Ramos (cell line): ENCODE measurements around the gene LIN52.

Source experiments
- in situ Hi-C: fragments of 300-500 bp; cut with MboI; formaldehyde crosslinking; loops from one replicate; pipeline ENCODE4 v1.14.3; 2022; ENCODE audit warnings: low sequenced_read_pairs; ENCODE audit not compliant: unreplicated experiment

The LIN52 gene

DNA sequence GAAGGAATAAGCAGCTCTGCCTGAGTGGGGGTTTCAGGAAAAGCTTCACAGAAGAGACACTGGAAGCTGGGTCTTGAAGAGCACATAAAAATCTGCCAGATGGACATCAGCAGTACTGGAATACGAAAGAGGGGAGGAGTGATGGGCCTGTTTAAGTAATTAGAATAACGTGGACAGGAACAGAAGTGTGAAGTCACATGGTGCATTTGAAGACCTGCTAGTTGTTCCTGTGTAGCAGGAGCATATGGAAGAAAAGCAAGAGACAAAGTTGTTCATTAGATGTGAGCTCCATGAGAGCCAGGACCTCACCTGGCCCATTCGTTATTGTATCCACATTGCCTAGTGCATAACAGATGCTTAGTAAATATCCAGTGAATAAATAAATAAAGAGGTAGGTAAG lies 85.2 kb downstream of the LIN52 start:
- in situ Hi-C loops, result no loop called here

DNA sequence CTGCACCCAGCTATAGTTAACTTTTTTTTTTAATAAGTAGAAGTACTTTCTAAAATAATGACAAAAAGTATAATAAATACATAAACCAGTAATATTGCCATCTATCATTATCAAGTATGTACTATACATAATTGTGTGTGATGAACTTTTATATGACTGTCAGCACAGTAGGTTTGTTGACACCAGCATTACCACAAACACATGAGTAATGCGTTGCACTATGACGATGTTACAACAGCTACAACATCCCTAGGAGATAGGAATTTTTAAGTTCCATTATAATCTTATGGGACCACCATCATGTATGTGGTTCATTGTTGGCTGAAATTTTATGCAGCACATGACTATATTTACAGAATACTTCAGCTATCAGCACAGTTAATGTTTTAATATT lies 91.6 kb downstream of the LIN52 start:
- in situ Hi-C loops, result no loop called here

DNA sequence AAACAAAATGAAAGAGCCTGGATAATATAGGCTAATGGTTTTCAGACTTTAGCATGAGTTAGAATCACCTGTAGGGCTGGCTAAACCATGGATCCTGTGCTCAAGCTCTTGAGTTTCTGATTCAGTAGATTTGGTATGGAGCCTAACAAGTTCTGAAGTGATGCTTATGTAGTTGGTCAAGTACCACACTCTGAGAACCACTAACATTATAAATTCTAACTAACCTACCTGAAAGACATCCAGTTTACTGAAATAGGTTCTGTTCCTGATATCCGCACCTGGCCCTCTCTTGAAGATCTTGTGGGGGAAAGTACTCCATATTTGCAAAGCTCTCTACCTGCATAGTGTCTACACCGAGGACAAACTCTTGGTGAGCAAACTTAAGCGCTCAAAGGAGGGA lies 95.1 kb downstream of the LIN52 start:
- in situ Hi-C loops, result no loop called here

DNA sequence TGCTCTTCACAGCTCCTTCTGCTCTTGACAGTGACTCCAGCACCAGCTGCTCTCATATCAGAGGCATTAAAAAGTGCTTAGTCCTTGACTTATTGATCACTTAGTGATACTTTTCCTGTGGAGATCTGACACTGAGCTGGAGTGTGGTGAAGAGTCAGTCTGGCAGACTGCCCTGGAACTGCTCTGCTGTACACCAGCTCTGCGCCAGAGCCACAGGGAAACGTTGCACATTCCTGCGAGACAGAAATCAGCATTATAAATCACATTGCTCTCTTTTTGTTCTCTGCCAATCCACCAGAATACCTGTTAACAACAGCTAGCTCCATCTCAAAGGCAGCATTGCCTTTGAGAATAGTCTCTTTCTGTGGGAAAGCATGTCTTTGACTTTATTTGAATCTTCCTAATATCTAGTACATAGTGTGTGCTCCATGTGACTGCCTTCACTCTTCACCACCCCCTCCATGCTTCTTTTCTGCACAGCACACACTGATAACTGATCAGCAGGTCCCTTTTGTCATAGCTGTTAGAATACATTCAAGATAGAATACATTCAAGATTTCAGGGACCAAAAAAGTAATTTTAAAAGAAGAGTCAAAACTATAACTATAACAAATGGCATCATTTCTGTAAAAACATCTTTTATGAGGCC lies 106.3 kb downstream of the LIN52 start:
- in situ Hi-C loops, result no loop called here

DNA sequence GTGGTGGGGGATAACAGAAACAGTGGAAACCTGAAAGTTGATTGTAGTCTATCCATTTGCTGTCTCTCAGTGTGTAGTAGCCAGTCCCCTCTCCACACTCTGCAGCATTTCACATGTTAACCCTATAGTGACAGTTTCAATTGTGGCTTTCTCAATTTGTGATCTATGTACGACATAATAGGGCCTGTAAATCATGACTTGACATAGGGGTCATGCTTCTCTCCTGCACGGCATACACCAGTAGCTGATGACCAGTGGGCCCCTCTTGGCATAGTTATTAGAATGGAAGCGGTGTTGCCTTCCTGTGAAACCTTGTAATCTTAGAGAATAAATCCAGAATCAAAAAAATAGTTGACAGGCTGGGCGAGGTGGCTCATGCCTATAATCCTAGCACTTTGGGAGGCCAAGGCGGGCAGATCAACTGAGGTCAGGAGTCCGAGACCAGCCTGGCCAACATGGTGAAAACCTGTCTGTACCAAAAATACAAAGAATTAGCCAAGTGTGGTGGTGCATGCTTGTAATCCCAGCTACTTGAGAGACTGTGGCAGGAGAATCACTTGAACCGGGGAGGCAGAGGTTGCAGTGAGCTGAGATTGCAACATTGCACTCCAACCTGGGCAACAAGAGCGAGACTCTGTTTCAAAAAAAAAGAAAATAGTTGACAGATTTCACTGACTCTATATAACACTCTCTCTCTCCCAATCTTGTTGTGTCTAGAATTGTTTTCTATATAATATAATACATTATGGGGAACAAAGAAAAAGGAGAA lies 109.9 kb downstream of the LIN52 start:
- in situ Hi-C loops, result no loop called here

DNA sequence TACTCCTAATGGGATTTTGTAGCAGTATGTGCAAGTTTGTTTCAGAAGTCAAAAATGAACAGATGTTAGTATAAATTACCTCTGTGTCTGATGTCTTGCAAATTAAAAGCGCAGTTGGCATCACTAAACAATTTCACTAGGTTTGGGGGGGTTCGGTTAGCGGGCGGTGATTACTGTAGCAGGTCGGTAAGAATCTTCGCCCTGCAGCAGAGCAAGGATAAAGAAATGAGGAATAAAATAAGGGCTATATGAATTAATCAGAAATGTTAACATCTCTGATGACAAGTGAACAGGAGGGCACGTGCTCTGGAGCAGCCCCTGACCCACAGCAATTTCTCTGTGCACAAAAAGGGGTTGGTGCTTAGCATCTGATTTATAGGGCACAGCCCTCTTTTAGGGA lies 110.9 kb downstream of the LIN52 start:
- in situ Hi-C loops, result no loop called here

DNA sequence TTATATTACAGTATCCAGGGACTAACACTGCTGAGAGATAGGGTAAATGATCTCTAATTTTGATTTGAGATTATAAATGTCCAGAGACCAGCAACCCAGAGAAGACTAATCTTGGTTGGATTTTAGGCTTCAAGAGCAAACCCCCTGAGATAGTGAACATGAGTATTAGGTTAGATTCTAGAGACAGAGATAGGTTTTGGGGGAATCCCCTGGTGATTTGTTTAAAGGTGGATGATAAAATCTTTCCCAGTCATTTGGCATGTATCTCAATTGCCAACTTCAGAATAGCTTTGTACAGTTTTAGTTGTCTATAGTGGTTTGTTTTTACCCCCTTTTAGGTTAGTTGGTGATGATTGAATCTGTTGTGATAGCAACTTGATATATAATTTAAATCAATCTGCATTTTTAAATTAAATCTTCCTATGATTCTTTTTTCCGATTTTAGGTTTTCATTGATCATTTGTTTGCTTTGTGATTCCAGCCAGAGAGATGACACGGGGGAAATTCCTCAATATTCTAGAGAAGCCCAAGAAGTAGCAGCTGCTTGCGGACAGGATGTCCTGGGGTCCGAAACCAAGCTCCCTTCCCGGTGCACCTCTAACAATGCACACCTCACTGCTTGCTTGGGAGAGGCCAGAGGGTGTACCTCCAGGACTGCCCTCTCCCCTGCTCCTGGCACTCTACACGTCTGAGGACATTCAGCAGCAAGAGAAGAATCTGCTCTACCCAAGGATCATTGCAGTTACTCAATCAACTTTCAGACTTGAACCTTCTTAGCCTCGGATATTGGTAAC lies 113.9 kb downstream of the LIN52 start:
- in situ Hi-C loops, result no loop called here

DNA sequence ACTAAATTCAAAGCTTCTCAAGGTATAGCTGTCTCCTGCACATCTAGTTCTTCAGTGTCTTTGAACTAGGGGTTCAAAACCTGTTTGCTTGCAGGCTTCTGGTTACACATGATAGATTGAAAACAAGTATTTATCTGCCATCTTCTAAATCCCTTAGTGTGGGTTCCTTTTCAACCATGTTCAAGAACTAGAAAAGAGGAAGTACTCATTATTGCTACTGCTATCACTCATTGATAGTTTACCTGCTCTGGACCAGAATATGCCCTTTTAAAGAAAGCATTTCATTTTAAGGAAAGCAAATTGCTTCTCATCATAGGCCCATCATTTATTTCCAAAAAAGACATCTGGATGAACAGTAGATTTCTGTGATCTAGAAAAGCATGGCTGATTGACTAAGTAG lies 117.4 kb downstream of the LIN52 start:
- in situ Hi-C loops, result no loop called here

DNA sequence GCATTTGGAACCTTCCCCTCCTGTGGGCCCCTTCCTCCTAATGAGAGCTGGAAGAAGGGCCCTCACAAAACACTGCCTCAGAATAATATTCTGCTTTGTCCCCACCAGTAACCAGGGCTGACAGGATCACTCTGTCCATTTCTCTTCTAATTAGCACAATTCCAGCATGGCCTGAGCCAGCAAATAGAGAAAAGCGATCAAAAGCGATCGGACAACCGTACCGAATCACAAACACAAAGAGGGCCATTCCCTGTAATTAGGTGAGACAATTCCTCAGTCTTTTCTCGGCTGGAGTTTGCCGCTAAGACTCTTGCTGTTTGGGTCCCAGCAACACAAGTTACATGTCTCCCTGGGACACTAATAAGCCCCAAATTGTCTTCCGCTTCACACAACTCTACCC lies 118.9 kb downstream of the LIN52 start:
- in situ Hi-C loops, result no loop called here

DNA sequence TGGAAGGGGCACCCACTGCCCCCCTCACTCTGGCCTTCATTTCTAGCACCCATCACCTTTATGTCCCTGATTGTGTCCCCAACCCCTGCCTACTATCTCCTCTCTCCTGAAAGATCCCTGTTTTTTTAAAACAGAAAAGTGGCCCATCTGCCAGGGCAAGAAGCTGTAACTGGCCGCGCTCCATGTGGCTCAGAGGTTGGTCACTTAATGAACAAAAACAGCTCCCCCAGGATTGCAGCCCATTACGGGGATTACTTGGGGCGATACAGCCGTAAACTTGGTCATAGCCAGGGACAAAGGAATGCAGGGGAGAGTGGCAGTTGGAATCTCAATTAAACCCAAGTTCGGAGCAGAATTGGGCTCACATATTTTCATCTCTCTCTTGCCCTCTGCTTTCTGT lies 119.7 kb downstream of the LIN52 start:
- in situ Hi-C loops, result no loop called here

DNA sequence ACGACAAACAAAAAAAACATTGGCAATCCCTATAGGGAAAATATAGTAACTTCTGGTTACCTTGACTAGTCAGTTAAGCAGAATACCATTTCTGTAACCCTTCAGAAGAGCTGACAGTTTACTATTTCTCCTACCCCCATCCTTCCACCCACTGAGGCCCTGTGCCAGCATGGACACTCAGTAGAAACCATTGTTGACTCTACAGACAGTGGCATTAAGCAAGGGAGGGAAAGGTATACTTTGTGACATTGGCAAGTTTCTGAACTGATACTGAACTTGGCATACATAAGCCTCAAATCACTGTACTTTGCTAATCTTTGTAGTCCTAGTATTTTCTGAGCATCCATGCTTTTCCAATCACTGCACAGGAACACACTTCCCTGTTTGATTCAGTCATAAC lies 121.1 kb downstream of the LIN52 start:
- in situ Hi-C loops, result no loop called here

DNA sequence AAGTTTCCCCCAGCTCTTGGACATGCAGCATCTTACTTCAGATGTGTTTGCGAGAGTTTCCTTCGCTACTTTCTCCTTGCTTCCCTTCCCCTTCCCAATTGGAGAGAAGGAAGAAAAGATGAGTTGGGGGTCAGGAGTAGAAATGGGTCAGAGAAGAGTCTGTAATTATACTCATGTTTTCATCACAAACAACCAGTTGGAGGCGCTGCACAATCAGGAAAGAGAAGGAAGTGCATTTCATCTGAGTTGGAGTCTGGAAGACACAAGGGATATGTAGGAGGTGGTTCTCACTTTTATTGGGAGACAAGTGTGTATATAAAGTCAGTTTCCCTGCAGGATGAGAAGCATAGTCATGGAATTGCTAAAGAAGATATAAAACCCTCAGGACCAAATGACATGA lies 123.2 kb downstream of the LIN52 start:
- in situ Hi-C loops, result no loop called here

DNA sequence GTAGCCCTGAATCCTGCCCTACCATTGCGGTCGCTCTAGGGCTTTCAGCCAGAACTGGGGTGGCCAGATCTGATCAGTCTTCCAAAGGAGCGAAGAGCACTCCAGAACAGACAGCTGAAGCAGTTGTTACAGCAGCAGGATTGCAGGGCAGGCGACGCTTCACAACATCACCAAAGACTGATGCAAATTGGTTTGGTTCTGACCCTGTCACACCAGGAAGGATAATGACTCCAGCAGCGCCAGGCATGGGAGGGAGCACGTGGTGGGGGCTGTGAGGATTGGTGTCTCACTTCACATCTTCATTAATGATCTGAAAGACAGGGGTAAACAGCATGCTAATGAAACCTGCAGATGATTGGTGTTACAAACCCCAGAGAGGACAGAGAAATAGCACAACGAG lies 123.9 kb downstream of the LIN52 start:
- in situ Hi-C loops, result no loop called here

DNA sequence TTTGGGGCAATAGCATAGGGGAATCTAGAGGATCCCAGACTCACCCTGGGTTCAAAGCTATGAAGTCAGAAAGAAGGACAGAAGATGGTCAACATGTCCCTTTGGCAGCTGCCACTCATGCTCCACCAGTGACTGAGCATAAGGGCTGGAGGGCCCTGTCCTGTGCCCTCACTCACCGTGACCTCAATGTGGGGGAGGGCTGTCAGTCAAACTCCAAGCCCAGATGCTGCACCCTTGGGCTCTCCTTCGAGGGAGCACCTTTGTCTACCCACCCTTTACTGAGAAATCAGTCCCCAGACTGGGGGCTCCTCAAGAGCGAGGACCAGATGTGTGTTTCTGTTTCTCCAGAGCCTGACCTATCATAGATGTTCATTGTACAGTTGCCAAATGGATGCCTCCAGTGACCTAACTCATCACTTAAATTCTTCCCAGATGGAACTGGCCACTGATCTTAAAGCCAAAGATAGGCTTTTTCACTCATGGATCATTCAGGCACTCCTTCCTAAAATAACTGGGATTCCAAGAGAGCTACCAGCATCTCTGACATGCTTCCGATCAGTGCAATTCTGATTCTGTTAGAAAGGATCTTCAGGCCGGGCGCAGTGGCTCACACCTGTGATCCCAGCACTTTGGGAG lies 127.3 kb downstream of the LIN52 start:
- in situ Hi-C loops, result no loop called here

DNA sequence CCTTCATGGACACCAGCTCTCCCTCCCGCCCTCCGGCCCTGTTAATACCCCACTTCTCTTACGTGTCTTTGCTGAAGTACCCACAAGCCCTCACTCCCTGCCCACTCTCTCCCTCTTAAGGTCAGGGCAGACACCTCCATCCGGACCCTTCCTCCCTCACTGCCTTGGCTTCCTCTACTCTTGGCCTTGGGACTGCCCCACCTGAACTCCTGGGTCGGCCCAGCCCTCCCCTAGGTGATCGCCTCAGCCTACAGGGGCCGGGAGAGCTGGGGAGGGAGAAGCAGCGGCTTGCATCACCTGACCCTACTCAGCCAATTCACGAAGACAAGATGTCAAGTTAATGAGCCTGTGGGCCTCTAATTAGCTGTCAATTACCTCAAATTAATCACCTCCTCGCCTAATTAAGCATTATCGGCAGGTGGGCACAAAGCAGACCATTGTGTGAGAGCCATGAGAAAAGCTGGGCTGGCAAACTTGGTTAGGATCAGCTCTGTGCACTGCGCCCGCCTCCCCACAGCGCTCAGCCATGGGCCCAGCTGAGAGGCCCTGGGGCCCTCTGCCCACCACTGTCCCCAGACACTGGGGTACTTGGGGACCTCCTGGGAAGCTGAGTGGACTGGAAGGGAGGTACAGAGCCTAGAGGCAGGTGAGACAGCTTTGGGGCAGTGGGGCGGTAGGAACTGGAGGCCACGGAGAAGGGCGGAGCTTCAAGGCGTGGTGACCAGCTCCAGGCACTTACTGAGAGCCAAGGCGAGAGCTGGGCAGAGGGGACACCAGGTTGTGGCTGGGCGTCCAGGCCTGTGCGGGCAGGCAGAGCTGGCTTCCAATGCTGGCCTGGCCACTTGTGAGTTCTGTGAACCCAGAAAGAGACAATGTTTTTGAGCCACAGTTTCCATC lies 129.4 kb downstream of the LIN52 start:
- in situ Hi-C loops, result no loop called here

DNA sequence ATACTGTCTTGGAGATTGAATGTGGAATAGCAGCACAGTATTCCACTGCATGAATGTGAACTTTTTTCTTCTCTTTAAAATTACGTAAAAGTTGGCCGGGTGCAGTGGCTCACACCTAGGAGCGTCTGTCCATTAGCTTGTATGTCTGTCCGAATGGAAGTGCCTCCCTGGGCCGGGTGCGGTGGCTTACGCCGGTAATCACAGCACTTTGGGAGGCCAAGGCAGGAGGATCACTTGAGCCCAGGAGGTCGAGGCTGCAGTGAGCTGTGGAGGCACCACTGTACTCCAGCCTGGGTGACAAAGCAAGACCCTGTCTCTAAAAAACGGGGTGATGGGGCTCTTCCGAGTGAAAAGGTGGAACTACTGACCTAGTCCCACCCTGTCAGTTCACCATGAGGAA lies 131.9 kb downstream of the LIN52 start:
- in situ Hi-C loops, result loop anchor here (5.0 kb wide), 1 partner anchor 36 kb away; no protein-coding TSS in a partner anchor

DNA sequence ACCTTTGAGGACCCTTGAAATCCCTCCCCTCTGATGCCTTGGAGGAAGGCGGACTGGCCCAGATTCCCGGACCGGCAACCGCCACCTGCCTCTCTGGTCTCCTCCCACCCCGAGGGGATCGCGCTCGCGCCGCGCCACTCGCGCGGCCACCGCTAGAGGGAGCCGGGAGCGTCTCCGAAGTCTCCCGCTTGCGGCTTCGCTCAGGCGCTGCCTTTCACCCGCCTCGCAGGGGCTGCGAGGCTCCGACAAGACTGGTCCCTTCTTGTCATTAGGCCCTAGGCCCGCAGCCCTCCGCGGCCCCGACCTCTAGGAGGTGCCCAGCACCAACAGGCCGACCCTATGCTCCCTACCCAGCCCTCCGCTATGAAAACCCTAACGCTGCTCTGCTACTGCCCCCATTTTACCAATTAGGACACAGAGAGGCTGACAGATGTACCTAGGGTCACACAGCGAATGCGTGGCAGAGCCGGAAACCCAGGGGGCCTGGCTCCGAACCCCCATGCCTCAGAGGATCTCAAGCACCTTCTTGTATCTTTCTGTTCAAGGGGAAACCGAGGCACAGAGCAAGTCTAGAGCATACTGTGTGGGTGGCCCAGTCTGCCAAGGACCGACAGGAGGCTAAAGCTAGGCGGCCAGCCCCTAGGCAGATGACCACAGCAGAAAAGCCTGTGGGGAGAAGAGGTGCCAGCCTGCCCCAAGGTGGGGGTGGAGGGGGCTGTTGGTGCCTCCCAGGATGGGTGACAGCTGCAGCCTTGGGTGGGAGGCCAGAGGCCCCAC lies 133.1 kb downstream of the LIN52 start:
- in situ Hi-C loops, result loop anchor here (5.0 kb wide), 1 partner anchor 34 kb away; no protein-coding TSS in a partner anchor

DNA sequence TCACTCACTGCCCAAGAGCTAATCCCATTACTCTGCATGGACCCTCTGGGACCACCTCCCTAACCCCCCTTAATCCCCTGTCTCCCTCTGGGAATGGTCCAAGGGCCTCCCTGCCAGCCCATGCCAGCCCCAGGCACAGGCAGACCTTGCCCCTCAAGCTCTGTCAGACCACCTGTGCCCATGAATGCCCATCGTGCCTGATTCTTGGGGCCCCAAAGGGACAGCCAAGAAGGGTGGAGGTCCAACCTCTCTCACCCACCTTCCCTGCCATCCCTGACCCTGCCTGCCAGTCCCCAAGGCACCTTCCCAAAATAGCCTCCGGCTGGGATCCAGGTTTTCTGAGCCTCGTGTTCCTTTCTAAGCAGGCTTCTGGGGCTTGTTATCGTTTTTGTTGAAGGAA lies 133.7 kb downstream of the LIN52 start:
- in situ Hi-C loops, result loop anchor here (5.0 kb wide), 1 partner anchor 34 kb away; no protein-coding TSS in a partner anchor
